Measurements from ENCODE around the gene KRTAP2-1. TPM values are rescaled to one million over a fixed set of nuclear protein-coding genes. Genes with fewer than 3 reads are reported as not detected.

Gene KRTAP2-1
- total and polyA plus RNA-seq, 2 of the 13 experiments (the other 11 are each of a cell fraction or from before 2014, with no cell fraction given): not detected

DNA sequence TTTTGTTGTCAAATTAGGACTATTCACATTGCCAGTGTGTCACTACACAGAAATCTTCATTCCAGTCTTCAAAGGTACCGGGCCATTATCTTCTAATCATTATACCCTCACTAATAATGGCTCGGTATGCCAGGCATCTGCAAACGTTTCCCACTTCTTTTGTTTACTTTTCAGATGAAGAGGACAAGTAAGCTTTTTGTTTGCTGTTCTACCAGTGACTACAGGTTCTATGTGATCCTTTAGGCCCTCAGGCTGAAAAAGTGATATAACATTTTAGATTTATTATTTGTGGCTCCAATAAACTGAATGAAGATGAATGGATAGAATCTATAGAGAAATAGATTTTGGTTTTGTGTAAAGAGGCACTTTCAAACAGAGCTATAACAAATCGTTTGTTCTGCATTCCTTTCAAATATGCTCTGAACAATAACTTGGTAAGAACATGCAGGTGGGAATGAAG lies 37.8 kb downstream of the KRTAP2-1 start (continued):
- TF ChIP-seq CHCHD3 (CRISPR knock-in tag; IDR thresholded peaks at IDR 0.05) (no peak), SAP130 (CRISPR knock-in tag; IDR thresholded peaks at IDR 0.05; ENCODE audit: low read depth) (peak; percentile 59), HNRNPK (IDR thresholded peaks at IDR 0.05; ENCODE audit: low read depth, low read length, poor library complexity, severe bottlenecking) (no peak), GATAD1 (CRISPR knock-in tag; IDR thresholded peaks at IDR 0.05) (0 out of 2 replicates have a peak, but pooled peaks have one; percentile 33), RFXAP (CRISPR knock-in tag; IDR thresholded peaks at IDR 0.05; ENCODE audit: borderline replicate concordance) (no peak), ZNF660 (CRISPR knock-in tag; IDR thresholded peaks at IDR 0.05; ENCODE audit: borderline replicate concordance, low read depth) (no peak), ARNTL (CRISPR knock-in tag; IDR thresholded peaks at IDR 0.05) (no peak), SOX5 (CRISPR knock-in tag; IDR thresholded peaks at IDR 0.05; ENCODE audit: borderline replicate concordance) (peak; percentile 100), CBFB (CRISPR knock-in tag; IDR thresholded peaks at IDR 0.05) (peak; percentile 83; the same call in 1 of the 2 replicates), TEAD3 (CRISPR knock-in tag; optimal IDR thresholded peaks at IDR 0.05; ENCODE audit: borderline replicate concordance) (peak; percentile 100), ZNF556 (CRISPR knock-in tag; IDR thresholded peaks at IDR 0.05; ENCODE audit: borderline replicate concordance) (no peak), NR1H2 (CRISPR knock-in tag; IDR thresholded peaks at IDR 0.05; ENCODE audit: borderline replicate concordance, low read depth) (no peak), NFYC (CRISPR knock-in tag; IDR thresholded peaks at IDR 0.05) (no peak), DNMT1 (CRISPR knock-in tag; IDR thresholded peaks at IDR 0.05) (no peak), SCMH1 (CRISPR knock-in tag; IDR thresholded peaks at IDR 0.05; ENCODE audit: borderline replicate concordance) (no peak)
- TF ChIP-seq, protein P1, sequence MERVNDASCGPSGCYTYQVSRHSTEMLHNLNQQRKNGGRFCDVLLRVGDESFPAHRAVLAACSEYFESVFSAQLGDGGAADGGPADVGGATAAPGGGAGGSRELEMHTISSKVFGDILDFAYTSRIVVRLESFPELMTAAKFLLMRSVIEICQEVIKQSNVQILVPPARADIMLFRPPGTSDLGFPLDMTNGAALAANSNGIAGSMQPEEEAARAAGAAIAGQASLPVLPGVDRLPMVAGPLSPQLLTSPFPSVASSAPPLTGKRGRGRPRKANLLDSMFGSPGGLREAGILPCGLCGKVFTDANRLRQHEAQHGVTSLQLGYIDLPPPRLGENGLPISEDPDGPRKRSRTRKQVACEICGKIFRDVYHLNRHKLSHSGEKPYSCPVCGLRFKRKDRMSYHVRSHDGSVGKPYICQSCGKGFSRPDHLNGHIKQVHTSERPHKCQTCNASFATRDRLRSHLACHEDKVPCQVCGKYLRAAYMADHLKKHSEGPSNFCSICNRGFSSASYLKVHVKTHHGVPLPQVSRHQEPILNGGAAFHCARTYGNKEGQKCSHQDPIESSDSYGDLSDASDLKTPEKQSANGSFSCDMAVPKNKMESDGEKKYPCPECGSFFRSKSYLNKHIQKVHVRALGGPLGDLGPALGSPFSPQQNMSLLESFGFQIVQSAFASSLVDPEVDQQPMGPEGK (CRISPR knock-in tag; IDR thresholded peaks at IDR 0.05): no peak
- TF ChIP-seq, protein P2, sequence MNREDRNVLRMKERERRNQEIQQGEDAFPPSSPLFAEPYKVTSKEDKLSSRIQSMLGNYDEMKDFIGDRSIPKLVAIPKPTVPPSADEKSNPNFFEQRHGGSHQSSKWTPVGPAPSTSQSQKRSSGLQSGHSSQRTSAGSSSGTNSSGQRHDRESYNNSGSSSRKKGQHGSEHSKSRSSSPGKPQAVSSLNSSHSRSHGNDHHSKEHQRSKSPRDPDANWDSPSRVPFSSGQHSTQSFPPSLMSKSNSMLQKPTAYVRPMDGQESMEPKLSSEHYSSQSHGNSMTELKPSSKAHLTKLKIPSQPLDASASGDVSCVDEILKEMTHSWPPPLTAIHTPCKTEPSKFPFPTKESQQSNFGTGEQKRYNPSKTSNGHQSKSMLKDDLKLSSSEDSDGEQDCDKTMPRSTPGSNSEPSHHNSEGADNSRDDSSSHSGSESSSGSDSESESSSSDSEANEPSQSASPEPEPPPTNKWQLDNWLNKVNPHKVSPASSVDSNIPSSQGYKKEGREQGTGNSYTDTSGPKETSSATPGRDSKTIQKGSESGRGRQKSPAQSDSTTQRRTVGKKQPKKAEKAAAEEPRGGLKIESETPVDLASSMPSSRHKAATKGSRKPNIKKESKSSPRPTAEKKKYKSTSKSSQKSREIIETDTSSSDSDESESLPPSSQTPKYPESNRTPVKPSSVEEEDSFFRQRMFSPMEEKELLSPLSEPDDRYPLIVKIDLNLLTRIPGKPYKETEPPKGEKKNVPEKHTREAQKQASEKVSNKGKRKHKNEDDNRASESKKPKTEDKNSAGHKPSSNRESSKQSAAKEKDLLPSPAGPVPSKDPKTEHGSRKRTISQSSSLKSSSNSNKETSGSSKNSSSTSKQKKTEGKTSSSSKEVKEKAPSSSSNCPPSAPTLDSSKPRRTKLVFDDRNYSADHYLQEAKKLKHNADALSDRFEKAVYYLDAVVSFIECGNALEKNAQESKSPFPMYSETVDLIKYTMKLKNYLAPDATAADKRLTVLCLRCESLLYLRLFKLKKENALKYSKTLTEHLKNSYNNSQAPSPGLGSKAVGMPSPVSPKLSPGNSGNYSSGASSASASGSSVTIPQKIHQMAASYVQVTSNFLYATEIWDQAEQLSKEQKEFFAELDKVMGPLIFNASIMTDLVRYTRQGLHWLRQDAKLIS (CRISPR knock-in tag; IDR thresholded peaks at IDR 0.05): no peak
- TF ChIP-seq, protein P3, sequence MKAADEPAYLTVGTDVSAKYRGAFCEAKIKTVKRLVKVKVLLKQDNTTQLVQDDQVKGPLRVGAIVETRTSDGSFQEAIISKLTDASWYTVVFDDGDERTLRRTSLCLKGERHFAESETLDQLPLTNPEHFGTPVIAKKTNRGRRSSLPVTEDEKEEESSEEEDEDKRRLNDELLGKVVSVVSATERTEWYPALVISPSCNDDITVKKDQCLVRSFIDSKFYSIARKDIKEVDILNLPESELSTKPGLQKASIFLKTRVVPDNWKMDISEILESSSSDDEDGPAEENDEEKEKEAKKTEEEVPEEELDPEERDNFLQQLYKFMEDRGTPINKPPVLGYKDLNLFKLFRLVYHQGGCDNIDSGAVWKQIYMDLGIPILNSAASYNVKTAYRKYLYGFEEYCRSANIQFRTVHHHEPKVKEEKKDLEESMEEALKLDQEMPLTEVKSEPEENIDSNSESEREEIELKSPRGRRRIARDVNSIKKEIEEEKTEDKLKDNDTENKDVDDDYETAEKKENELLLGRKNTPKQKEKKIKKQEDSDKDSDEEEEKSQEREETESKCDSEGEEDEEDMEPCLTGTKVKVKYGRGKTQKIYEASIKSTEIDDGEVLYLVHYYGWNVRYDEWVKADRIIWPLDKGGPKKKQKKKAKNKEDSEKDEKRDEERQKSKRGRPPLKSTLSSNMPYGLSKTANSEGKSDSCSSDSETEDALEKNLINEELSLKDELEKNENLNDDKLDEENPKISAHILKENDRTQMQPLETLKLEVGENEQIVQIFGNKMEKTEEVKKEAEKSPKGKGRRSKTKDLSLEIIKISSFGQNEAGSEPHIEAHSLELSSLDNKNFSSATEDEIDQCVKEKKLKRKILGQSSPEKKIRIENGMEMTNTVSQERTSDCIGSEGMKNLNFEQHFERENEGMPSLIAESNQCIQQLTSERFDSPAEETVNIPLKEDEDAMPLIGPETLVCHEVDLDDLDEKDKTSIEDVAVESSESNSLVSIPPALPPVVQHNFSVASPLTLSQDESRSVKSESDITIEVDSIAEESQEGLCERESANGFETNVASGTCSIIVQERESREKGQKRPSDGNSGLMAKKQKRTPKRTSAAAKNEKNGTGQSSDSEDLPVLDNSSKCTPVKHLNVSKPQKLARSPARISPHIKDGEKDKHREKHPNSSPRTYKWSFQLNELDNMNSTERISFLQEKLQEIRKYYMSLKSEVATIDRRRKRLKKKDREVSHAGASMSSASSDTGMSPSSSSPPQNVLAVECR (CRISPR knock-in tag; IDR thresholded peaks at IDR 0.05; ENCODE audit: borderline replicate concordance): no peak
- TF ChIP-seq, protein P4, sequence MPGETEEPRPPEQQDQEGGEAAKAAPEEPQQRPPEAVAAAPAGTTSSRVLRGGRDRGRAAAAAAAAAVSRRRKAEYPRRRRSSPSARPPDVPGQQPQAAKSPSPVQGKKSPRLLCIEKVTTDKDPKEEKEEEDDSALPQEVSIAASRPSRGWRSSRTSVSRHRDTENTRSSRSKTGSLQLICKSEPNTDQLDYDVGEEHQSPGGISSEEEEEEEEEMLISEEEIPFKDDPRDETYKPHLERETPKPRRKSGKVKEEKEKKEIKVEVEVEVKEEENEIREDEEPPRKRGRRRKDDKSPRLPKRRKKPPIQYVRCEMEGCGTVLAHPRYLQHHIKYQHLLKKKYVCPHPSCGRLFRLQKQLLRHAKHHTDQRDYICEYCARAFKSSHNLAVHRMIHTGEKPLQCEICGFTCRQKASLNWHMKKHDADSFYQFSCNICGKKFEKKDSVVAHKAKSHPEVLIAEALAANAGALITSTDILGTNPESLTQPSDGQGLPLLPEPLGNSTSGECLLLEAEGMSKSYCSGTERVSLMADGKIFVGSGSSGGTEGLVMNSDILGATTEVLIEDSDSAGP (CRISPR knock-in tag; IDR thresholded peaks at IDR 0.05; ENCODE audit: borderline replicate concordance): no peak

All from HepG2 (cell line).